ENCODE results near the gene PCNX3.

GRCh38 chr11:65623852-65624616 is 8.5 kb downstream of the PCNX3 start:
- TF ChIP-seq EZH2 (IDR thresholded peaks at IDR 0.05; ENCODE audit: borderline replicate concordance, insufficient read depth, low read length, poor library complexity, severe bottlenecking) (no peak), CTCF (IDR thresholded peaks at IDR 0.05; ENCODE audit: poor library complexity, severe bottlenecking) (no peak), POLR2AphosphoS5 (IDR thresholded peaks at IDR 0.05) (no peak), SMC3 (conservative IDR thresholded peaks at IDR 0.05; ENCODE audit: poor library complexity) (no peak), RAD21 (conservative IDR thresholded peaks at IDR 0.05) (no peak)
